MV-4-11 (cell line): ENCODE results near the gene NOD1.
"Not testable (repeated sequence)": the region's sequence is repeated elsewhere in the genome, so short reads cannot be mapped to it uniquely, and the experiment has no call there.

Source experiments
- DNase-seq: peaks from one replicate; lab custom pipeline; 2025; lab: John Stamatoyannopoulos, UW

The NOD1 gene

GRCh38 chr7:30478349-30479201 lies at the start of gene NOD1:
NOD1 (minus strand) TSS chr7:30478784; CDS start chr7:30456921, 21,863 bp downstream.
- peak; percentile 72 for DNase-seq

- DNase-seq = not testable (repeated sequence)
Observed at GRCh38 chr7:30527297-30527696, 48.7 kb upstream of the NOD1 start.

- DNase-seq = no peak
Observed at GRCh38 chr7:30526163-30526562, 47.6 kb upstream of the NOD1 start.

- no peak for DNase-seq
Observed at GRCh38 chr7:30525429-30525828, 46.8 kb upstream of the NOD1 start.

- DNase-seq = no peak
Observed at GRCh38 chr7:30524545-30524944, 46.0 kb upstream of the NOD1 start.

GRCh38 chr7:30523466-30523865 lies 44.9 kb upstream of the NOD1 start:
- no peak for DNase-seq

GRCh38 chr7:30522159-30522558 lies 43.6 kb upstream of the NOD1 start:
- DNase-seq = no peak

GRCh38 chr7:30521532-30521931 lies 42.9 kb upstream of the NOD1 start:
- no peak for DNase-seq

GRCh38 chr7:30519122-30519521 lies 40.5 kb upstream of the NOD1 start:
- no peak for DNase-seq

- DNase-seq = no peak
Observed at GRCh38 chr7:30515761-30516160, 37.2 kb upstream of the NOD1 start.

GRCh38 chr7:30514776-30515175 lies 36.2 kb upstream of the NOD1 start:
- no peak for DNase-seq

GRCh38 chr7:30514177-30514576 lies 35.6 kb upstream of the NOD1 start:
- no peak for DNase-seq

GRCh38 chr7:30513762-30514161 lies 35.2 kb upstream of the NOD1 start:
- DNase-seq = no peak

- no peak for DNase-seq
Observed at GRCh38 chr7:30511973-30512662, 33.5 kb upstream of the NOD1 start.

GRCh38 chr7:30511494-30511893 lies 32.9 kb upstream of the NOD1 start:
- DNase-seq = no peak

- peak; percentile 31 for DNase-seq
Observed at GRCh38 chr7:30510124-30511075, 31.8 kb upstream of the NOD1 start.

GRCh38 chr7:30509171-30509857 lies 30.7 kb upstream of the NOD1 start:
- DNase-seq = not testable (repeated sequence)

GRCh38 chr7:30507346-30507900 lies 28.8 kb upstream of the NOD1 start:
- not testable (repeated sequence) for DNase-seq

- peak; percentile 29 for DNase-seq
Observed at GRCh38 chr7:30505174-30505697, 26.7 kb upstream of the NOD1 start.

- peak; percentile 99 for DNase-seq
Observed at GRCh38 chr7:30504301-30505173, 26.0 kb upstream of the NOD1 start, which contains the start of gene GGCT. GGCT (minus strand) TSS chr7:30504829; CDS start chr7:30504709, 120 bp downstream.
